ENCODE measurements around the gene DDX43.
A peak's percentile ranks its signal among the peaks of the same experiment; 100 is the strongest.

DDX43 gene

GRCh38 chr6:73409395-73409794 lies 14.8 kb downstream of the DDX43 start:
- DNase-seq (ENCODE audit: low read depth) = no peak
- no peak for TF ChIP-seq CTCF (conservative IDR thresholded peaks at IDR 0.05; ENCODE audit: low read length)
- no peak overlapping the region for H3K4me3 ChIP-seq (ENCODE audit: low read length)

GRCh38 chr6:73413102-73413501 lies 18.5 kb downstream of the DDX43 start:
- no peak for DNase-seq (ENCODE audit: low read depth)
- TF ChIP-seq CTCF (conservative IDR thresholded peaks at IDR 0.05; ENCODE audit: low read length) = no peak
- H3K4me3 ChIP-seq (ENCODE audit: low read length) = no peak overlapping the region

GRCh38 chr6:73418081-73418741 lies 23.6 kb downstream of the DDX43 start:
- no peak for DNase-seq (ENCODE audit: low read depth)
- TF ChIP-seq CTCF (conservative IDR thresholded peaks at IDR 0.05; ENCODE audit: low read length) = no peak
- H3K4me3 ChIP-seq (ENCODE audit: low read length) = no peak overlapping the region

- DNase-seq (ENCODE audit: low read depth) = no peak
- no peak for TF ChIP-seq CTCF (conservative IDR thresholded peaks at IDR 0.05; ENCODE audit: low read length)
- no peak overlapping the region for H3K4me3 ChIP-seq (ENCODE audit: low read length)
Measured at GRCh38 chr6:73421534-73421933, 26.9 kb downstream of the DDX43 start.

- TF ChIP-seq CTCF (conservative IDR thresholded peaks at IDR 0.05; ENCODE audit: low read length) = no peak
- no peak for DNase-seq (ENCODE audit: low read depth)
- H3K4me3 ChIP-seq (ENCODE audit: low read length) = no peak overlapping the region
Measured at GRCh38 chr6:73435236-73435635, 40.6 kb downstream of the DDX43 start.

GRCh38 chr6:73443555-73443954 lies 48.9 kb downstream of the DDX43 start:
- DNase-seq (ENCODE audit: low read depth) = no peak
- no peak for TF ChIP-seq CTCF (conservative IDR thresholded peaks at IDR 0.05; ENCODE audit: low read length)
- H3K4me3 ChIP-seq (ENCODE audit: low read length) = no peak overlapping the region

GRCh38 chr6:73451223-73452106 lies 56.8 kb downstream of the DDX43 start:
- peak overlapping the region; percentile 79 for H3K4me3 ChIP-seq (ENCODE audit: low read length)
- peak; percentile 49 for DNase-seq (ENCODE audit: low read depth)
- no peak for TF ChIP-seq CTCF (conservative IDR thresholded peaks at IDR 0.05; ENCODE audit: low read length)

All from AG10803 (cell line).